HG02885 (cell line): ENCODE data around the gene UROC1.

Experiments used
- ATAC-seq: cut with Tn5 transposase; IDR thresholded peaks from one replicate; pipeline ENCODE4 v1.9.1; 2021; ENCODE audit warnings: mild to moderate bottlenecking; ENCODE audit not compliant: unreplicated experiment, poor library complexity

UROC1 gene

DNA sequence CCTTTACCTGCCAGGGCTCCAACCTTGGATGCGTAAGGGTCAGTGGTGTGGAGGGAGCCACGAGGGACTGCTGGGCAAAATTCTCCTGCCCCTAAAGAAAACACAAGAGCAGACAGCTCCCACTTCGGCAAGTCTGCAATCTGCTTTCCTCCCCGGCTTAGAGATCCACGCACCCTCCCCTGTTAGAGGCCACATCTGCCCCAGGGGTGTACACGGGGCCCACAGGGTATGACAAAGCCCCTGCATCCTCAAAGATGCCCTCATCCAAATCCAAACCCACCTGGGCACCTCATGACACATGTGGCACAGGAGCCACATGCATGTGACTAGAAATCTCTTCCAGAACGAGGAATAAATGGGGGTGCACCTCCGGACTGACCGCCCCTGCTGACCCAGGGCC, 67.4 kb downstream of the UROC1 start:
- ATAC-seq, result no peak

DNA sequence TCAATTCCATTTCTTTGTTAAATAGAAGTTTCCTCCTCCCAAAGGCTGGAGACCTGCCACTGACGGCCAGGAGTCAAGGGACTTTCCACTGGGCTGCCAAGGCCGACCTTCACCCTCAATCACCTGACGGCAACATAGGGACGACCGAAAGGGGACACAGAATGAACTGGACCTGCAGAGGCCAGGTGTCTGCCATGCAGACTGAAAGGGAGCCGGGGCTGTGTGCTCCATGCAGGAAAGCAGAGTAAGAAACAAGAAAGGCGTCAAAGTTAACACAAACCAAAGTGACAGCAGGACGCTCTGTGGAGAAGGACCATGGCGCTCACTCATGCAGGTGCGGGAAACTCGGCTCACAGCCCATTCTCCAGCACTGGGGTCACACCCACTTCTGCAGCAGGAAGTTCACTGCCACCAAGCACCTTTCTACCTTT, 67.9 kb downstream of the UROC1 start:
- no peak for ATAC-seq

DNA sequence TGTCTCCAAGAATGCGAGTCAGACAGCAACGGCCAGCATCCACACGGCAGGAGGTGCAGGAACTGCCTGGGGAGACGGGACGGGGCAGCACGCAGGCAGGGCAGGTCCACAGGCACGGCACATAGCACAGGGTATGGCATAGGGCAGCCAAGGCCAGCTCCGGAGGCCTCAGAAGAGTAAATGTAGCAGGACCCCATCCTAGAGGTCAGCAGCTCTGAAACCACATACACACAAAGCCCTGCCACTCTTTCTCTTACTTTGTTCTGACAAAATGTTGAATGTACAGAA, 68.7 kb downstream of the UROC1 start:
- ATAC-seq, result no peak

DNA sequence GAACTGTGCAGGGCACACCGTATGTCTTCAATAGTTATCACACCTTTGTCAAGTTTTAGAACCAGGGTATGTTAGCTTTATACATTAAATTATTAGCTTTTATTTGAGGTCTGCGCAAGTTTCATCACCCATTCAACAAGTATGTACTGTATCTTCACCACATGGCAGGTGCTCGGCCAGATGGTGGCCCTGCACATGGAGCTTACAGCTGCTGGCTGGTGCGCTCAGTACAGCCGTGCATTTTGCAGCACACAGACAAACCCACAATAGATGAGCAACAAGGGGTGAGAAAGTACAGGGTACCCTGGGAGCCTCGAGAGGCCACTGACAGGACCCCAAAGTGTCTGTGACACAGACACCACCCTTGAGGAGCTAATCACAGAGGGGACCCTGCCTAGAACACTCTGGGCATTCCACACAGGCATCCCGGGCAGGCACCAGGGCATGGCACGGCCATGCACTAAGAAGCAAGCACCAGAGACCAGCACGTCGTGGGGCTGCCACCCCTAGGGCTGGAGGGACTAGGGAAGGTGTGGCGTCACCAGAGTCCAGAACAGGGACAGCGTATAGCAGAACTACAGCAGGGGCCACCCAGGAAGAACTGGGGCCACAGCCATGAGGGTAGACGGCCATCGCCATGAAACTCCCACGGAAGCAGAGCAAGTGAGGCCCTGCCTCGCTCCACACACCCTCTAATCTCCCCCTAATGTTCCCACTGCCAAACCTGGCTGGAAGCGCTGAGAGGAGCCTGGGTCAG, 69.3 kb downstream of the UROC1 start:
- ATAC-seq, result no peak

DNA sequence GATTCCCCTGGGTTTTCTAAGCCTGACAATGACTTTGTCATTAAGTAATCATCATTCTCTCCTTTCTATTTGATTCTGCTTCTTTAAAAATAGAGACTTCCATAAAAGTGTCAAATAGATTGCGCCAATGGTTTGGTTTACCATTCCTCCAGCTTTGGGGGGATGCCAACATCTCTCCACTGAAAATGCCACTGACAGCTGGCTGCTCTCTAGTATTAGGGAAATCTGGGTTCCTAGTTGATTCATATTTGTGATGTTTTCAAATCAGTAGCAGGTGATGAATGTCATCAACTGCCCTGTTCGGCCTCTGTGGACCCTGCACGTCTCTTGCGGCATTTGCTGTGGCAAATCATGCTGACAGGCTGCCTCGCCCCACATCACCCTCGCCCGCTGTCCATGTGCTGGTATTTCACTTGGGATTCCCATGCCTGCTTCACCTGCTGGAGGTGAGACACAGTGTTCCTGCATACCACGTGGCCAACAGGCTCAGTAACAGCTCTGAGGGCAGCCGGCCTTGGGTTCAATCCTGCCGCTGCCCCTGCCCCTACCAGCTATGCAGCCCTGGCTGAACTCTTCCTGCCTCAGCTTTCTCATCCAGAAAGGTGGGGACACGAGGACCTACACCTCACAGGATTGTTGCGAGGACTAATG, 70.0 kb downstream of the UROC1 start:
- ATAC-seq, result no peak

DNA sequence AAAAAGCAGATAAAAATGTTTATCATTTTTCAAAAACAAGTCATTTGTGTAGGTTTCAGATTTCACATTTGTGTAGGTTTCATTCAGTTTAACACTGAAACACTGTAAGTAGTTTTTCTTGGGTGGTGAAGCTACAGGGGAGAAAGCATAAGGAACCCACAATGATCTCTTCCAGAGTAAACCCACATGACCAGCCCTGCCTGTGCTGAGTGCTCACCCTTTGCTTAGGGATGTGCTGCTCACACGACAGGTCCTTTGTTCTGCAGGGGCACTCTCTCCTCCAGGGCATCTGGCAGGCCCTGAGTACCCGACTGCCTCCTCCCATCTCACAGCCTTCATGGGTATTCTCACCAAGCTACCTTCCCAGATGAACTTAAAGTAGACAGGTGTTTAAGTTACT, 70.8 kb downstream of the UROC1 start:
- no peak for ATAC-seq

DNA sequence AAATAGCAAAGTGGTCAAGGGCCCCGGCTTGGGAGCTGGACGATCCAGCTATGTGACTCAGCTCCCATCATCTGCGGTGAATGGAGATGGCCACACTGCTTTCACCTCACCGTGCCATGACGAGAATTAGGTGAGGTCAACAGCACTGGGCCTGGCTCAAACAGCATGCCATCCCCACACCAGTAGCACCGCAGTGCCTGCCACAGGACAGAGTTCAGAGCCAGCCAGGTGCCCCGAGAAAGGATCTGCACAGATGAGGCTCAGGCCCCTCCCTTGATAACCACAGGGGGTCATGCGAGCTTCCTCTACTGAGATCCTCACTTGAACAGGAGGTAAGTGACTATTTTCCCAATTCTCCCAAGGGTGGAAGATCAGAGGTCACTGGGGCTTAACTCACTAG, 71.3 kb downstream of the UROC1 start:
- ATAC-seq, result no peak

DNA sequence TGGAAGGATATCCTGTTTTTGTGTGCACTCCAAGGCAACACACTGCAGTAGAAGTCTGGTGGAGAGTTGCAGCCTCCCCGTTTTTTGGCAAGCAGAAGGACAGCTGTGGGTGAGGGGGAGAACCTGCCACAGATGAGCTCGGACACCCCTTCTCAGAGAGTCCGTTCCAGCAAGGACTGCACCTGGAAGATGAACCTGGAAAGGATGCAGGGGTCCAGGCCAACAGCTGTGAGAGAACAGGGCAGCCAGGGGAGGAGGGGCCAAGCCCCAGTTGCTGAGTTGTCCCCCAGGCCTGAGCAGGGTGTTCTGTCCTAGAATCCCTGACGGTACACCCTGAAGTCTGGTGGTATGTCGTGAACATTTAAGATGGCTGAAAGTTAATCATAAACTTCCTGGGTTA, 72.1 kb downstream of the UROC1 start:
- no peak for ATAC-seq

DNA sequence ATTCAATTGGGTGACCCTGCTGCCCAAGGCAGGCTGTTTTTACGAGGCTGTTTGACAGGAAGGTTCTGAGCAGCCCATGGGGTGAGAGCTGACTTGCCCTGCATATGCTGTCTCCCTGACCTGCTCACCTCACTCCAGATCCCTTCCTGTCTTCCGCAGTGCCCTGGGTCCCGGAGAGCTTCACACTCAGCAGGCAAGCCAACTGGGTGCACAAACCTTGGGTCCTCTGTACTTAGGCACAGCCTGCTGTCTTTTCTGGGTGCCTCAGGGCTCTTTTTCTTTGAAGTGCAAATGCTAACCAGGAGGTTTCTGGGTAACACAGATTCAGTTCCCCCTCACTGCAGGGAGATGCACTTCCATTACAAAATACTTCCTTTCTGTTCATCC, 74.7 kb downstream of the UROC1 start:
- ATAC-seq, result no peak

DNA sequence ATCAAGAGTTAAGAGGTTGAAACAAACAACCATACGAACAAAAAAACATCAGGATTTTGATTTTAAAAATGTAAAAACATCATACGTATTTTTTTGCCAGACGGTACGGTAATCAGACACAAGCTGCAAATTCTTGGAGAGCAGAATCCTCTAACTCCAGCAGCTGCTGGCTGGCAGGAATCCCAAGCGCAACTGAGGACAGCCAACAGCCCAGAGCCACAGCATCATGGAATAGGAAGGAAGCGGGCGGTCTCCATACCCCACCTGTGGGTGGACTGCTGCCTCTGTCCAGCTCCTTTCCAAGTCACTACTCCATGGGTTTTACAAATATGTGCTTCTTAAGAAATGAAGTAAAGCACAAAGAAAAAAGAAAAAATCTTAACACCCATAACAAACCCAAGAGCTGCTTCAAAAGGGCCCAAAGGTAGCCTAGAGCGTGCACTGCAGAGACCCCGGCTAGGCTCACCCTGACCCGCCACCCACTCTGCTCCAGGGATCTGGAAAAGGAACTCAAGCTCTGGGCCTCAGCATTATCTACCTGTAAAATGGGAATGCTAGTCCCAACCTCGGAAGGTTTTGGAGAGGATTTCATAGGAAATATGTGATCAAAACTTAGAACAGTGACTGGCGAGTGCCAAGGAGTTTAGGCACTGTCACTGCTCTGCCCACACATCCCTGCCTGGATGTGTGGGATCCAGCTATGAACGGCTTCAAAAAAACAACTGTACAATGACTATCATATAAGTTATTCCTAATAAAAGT, 75.3 kb downstream of the UROC1 start:
- no peak for ATAC-seq

DNA sequence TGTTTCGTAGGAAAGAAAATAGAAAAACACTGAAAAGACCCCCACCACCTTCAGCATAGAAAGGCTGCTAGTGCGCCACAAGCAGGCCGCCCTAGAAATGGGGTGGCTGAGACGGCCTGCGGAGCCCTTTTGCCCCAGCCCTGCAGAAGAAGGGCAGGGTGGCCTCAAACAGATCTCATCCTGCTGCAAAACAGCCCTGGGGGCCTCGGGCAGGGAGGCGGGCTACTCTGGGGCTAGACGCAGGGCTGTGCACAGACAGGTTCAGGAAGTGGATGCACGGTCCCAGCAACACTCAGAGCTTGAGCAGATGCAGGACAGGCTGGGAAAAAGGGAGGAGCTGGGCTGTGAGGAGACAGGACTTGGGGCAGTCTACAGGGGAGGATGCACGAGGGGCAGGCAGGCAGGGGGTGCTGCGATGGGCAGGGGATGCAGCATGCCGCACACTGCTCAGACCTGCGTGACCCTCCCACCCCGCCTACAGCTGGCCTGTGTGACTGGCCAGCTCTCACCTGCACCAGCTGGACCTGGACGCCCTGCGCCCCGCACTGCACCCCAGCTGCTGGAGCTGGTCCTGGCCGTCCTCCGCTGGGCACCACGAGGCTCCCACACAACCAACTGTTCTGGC, 76.2 kb downstream of the UROC1 start:
- ATAC-seq, result no peak

DNA sequence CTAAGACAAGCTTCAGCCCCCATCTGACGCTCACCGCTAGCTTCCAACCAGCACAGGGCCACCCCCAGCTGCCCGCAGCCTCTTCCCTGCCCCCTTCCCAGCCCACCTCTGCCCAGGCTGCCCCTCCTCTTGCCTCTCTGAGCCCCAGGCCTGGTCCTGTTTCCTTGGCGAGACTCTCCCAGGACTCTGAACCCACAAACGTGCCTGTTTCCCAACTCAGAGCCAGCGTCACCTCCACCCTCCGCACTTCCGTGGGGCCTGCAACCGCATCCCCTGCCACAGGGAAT, 76.9 kb downstream of the UROC1 start:
- no peak for ATAC-seq

DNA sequence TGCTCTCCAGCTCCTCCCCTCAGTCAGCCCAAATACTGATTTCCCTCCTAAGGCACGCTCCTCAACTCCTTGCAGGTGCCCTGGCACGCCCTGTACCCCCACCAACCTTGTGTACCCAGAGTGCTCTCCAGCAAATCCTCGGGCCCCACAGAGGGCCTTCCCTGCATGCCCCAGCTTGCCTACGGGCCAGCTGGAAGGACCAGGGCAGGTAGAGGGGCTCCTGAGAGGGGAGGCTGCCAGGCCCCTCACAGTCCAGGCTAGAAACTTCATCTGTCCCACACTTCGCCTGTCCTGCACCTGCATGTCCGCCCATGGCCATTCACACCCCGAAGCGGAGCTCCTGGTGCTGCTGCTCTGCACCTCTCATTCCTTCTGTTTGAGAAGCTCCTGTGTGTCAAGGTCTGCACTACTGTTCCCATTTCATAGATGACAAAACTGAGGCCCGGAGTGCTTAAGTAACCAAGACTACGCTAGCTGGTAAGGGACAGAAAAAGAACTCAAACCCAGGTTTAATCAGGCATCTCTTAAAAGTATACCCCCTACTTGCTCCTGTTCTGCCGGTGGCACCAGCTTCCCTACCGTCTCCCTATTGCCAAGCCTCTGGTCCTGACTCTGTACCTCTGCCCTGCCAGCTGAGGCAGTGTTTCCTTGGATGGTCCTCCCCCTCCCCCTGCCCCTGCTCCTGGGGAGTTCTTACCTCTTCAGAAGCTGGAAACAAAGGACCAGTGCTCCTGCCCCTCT, 77.4 kb downstream of the UROC1 start:
- ATAC-seq, result no peak

DNA sequence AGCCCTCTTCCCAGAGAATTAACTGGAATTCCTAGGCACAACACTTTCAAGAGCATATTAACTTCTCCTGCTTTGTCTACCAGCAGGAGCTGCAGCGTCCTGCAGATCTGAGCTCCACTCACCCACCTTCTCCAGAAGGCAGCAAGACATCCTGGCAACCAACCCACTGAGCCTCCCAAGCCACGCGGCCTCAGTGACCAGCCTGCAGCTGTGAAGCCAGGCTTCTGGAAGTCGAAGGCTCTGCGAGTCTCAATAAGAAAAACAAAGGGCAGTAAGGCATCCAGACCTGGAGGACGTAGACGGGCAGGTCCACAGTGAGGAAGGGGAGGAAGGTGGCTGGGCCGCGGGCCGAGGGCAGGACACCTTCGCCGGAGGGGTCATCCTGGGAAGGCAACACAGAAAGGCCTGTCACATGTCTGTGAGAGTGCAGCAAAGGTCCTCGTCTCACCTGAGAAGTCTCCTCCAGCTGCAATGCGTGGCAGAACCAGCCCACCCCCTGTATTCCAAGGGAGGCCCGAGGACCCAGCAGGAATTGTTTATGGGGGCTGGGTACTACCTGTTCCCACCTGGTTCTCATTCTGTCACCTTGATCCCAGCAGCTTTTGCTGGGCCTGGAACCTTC, 78.1 kb downstream of the UROC1 start:
- no peak for ATAC-seq

DNA sequence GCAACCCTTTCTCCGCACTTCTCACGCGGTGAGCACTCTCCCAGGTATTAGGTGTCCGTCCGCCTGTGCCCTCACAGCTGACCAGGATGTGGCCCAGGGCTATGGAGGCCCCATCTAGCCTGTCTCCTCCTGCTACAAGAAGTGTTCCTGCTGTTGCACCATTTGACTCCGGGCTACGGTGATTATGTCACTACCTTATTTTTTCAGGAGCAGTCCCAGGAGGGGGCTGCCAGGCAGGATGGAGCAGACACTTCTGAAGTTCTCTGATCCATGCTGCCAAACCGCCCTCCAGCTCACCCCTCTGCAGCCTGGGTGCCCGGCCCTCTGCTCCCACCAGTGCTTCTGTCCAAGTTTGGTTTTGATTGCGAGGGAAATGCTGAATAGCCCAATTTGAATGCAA, 78.8 kb downstream of the UROC1 start:
- ATAC-seq, result no peak

DNA sequence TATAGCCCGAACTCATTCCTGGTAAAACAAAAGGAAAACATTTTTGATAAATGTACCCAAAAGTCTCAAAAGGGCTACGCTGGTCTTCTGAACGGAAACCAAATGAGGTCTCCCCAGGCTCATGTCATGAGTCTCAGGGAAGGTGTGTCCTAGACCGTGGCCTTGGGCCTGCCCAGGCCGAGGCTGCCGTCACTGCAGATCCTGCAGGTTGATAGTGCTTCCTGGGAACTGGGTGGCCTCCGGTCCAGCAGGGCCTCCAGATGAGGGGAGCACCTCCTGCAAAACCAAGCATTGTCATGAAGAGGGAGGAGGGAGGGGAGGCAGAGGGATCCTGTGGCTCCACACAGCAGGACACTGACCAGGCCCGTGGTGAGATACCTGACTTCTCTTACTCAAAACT, 79.4 kb downstream of the UROC1 start:
- no peak for ATAC-seq

DNA sequence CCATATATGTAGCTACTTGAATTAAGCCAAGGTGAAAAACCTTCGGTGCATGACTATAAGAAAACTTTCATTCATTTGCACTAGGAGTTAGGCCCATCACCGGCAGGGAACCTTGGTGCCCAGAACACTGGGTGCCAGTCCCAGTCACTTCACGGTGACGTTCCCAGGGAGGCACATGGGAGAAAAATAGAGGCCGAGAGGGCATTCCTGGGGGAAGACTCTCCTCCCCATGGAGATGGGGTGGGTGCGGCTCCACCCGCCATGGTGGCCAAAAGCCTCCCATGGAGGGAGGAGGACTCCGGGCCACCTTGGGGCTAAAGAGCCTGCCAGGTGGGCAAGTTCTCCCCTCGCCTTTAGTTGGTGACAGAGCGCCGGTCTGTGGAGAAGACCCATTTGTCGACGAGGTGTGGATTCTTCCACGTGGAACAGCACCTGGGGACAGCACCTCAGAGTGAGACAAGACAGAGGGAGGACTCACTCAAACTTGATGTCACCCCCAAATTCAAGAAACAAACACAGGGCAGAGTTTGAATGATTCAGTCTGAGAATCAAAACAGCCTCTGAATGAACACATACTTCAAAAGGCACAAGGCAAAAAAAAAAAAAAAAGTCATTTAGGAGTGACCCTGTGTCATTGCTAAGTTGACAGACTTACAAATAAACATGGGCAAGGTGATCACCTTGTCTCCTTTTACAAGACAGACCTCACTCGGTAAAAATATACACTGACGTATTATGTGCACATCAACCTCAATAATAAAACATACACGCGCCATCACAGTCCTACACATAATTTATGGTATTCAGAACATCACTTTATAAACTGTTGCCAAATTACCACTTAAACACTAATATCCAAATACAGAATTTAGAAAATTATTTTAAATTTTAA, 80.5 kb downstream of the UROC1 start:
- no peak for ATAC-seq

DNA sequence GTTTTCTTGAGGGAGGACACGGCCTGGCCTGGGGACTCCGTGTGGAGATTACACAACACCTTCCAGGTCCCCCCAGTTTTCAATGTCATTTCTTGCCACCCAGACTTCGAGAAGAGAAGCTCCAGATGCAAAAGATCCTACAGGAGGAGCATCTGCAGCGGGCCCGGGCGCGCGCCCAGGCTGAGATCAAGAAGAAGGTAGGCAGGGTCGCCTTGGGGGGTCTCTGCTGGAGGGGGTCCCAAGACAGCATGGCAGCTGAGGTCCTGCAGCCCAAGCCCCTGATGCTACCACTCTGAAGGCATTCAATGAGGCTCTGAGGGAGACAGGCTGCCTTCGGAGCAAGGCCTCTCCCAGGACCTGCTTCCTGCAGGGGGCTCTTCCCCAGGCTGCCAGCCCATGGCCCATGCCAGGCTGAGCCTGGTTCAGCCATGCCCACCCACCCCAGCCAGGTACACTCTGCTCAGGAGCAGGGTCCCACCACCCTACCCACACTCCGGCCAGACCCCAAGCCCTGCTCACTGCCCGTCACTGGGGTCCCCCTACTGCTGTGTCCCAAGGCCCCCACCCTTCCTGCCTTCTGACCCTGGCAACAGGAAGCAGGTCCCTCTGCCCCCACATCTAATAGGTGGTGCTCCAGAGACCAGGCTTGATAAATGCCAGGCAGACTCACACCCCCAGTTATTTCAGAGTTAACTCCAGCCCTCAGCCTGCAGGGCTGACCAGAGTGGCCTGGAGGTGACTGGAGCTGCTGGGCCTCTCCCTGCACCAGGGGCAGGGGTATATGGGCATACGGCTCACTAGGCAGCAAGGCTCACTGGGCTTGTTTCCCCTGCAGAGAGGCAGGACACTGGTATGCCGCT, 81.9 kb downstream of the UROC1 start:
- no peak for ATAC-seq
